ENCODE data around the gene NAT8L. TPM values are rescaled to one million over a fixed set of nuclear protein-coding genes. Genes with fewer than 3 reads are reported as not detected.

The NAT8L gene
- total RNA-seq, 2 experiments from 2014 or later: not detected

DNA sequence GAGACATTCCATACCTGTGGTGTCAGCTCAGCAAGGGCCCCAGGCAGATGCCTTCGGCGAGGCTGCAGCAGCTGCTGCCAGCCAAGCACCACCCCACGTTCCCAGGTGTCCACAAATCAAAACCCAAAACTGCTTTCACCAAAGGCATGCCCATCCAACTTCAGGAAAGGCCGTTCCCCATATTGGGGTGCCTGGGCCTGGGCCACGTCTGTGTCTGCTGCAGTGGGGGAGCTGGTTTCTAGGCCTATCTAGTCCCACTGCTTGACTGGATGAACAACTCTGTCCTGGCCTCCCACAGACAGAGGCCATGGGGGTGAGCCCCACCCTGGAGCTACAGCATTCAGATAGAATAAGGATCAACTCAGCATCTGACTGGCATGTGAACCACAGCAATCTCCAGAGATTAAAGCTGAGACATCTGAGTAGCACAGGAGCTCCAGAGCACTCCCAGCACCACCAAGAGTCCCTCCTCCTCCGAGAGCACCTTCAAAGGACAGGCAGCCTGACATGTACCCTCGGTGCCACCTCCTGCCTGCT is 37.0 kb downstream of the NAT8L start:
- Histone ChIP-seq H2AFZ (ENCODE audit: low read length) (no peak overlapping the region), H3K9me3 (ENCODE audit: low read length) (no peaks in the 10 kb centered on the region), H4K20me1 (ENCODE audit: insufficient read depth, low read length) (no peaks in the 10 kb centered on the region), H3K4me3 (ENCODE audit: low read depth, low read length, poor library complexity, severe bottlenecking) (no peak overlapping the region), H3K79me2 (ENCODE audit: insufficient read depth, low read depth, low read length) (no peaks in the 10 kb centered on the region), H3K4me1 (ENCODE audit: insufficient read depth, low read length, poor library complexity, severe bottlenecking) (no peaks in the 10 kb centered on the region), H3K27ac (ENCODE audit: low read depth, low read length, poor library complexity, severe bottlenecking) (no peak overlapping the region), H3K36me3 (ENCODE audit: insufficient read depth, low read length) (no peaks in the 10 kb centered on the region), H3K9me2 (ENCODE audit: insufficient read depth, low read length) (no peaks in the 10 kb centered on the region), H3K4me2 (ENCODE audit: low read length) (no peak overlapping the region)
- intact Hi-C loops (cut with micrococcal nuclease; ENCODE audit: unreplicated experiment): no loop called here
- BruUV-seq (replicated peaks): no TSS peak
- ChIA-PET POLR2A (interaction anchor here (0.6 to 0.7 kb wide), 2 partner anchors 85 to 402 kb away, joined by 3 to 6 read pairs; no protein-coding TSS in a partner anchor), CTCF (ENCODE audit: unreplicated experiment) (interaction anchor here (0.6 kb wide), 1 partner anchor 16 kb away, joined by 4 read pairs; no protein-coding TSS in a partner anchor)
- DNase-seq (ENCODE audit: low spot score): no peak
- no peak for TF ChIP-seq EZH2phosphoT487 (IDR thresholded peaks at IDR 0.05; ENCODE audit: borderline replicate concordance, low read depth, low read length)
- TF ChIP-seq CTCF (conservative IDR thresholded peaks at IDR 0.05; ENCODE audit: low read length): no peak

GRCh38 chr4:2101346-2102044 is 42.4 kb downstream of the NAT8L start:
- Histone ChIP-seq H3K4me3 (ENCODE audit: low read depth, low read length, poor library complexity, severe bottlenecking) (no peak overlapping the region), H4K20me1 (ENCODE audit: insufficient read depth, low read length) (no peaks in the 10 kb centered on the region), H3K4me2 (ENCODE audit: low read length) (no peak overlapping the region), H2AFZ (ENCODE audit: low read length) (no peak overlapping the region), H3K79me2 (ENCODE audit: insufficient read depth, low read depth, low read length) (no peaks in the 10 kb centered on the region), H3K4me1 (ENCODE audit: insufficient read depth, low read length, poor library complexity, severe bottlenecking) (no peaks in the 10 kb centered on the region), H3K9me2 (ENCODE audit: insufficient read depth, low read length) (no peaks in the 10 kb centered on the region), H3K9me3 (ENCODE audit: low read length) (peaks cover 20% of the 10 kb centered on the region), H3K27ac (ENCODE audit: low read depth, low read length, poor library complexity, severe bottlenecking) (no peak overlapping the region), H3K36me3 (ENCODE audit: insufficient read depth, low read length) (no peaks in the 10 kb centered on the region)
- intact Hi-C loops (cut with micrococcal nuclease; ENCODE audit: unreplicated experiment): no loop called here
- no peak for DNase-seq (ENCODE audit: low spot score)
- no TSS peak for BruUV-seq (replicated peaks)
- TF ChIP-seq EZH2phosphoT487 (IDR thresholded peaks at IDR 0.05; ENCODE audit: borderline replicate concordance, low read depth, low read length) (no peak), CTCF (conservative IDR thresholded peaks at IDR 0.05; ENCODE audit: low read length) (no peak)
- ChIA-PET POLR2A (no interaction called here), CTCF (ENCODE audit: unreplicated experiment) (interaction anchor here (0.6 kb wide), 1 partner anchor 153 kb away, joined by 4 read pairs; no protein-coding TSS in a partner anchor)
